Measurements from ENCODE around the gene SPIC.

Gene SPIC

GRCh38 chr12:101475751-101476305, 692 bp downstream of the SPIC start:
- Histone ChIP-seq H3K27me3 (ENCODE audit: insufficient read depth, low read depth, severe bottlenecking) (no peaks in the 10 kb centered on the region), H3K36me3 (no peaks in the 10 kb centered on the region), H3K9me3 (ENCODE audit: severe bottlenecking) (no peaks in the 10 kb centered on the region), H3K27ac (no peak overlapping the region), H3K4me3 (ENCODE audit: low read depth, low read length) (no peak overlapping the region)
- no peak for DNase-seq
- TF ChIP-seq CTCF (IDR thresholded peaks at IDR 0.05; ENCODE audit: low read depth, low read length): no peak

GRCh38 chr12:101480849-101481248, 5.7 kb downstream of the SPIC start:
- Histone ChIP-seq H3K36me3 (no peaks in the 10 kb centered on the region), H3K9me3 (ENCODE audit: severe bottlenecking) (no peaks in the 10 kb centered on the region), H3K27me3 (ENCODE audit: insufficient read depth, low read depth, severe bottlenecking) (no peaks in the 10 kb centered on the region), H3K27ac (no peak overlapping the region), H3K4me3 (ENCODE audit: low read depth, low read length) (no peak overlapping the region)
- DNase-seq: no peak
- TF ChIP-seq CTCF (IDR thresholded peaks at IDR 0.05; ENCODE audit: low read depth, low read length): no peak

- no peak overlapping the region for H3K27ac ChIP-seq
- no peak for TF ChIP-seq CTCF (IDR thresholded peaks at IDR 0.05; ENCODE audit: low read depth, low read length)
- no peaks in the 10 kb centered on the region for H3K36me3 ChIP-seq
- no peak for DNase-seq
- no peak overlapping the region for H3K4me3 ChIP-seq (ENCODE audit: low read depth, low read length)
- no peaks in the 10 kb centered on the region for H3K27me3 ChIP-seq (ENCODE audit: insufficient read depth, low read depth, severe bottlenecking)
- no peaks in the 10 kb centered on the region for H3K9me3 ChIP-seq (ENCODE audit: severe bottlenecking)
Observed at GRCh38 chr12:101485021-101485420, 9.9 kb downstream of the SPIC start.

GRCh38 chr12:101488469-101488868, 13.3 kb downstream of the SPIC start:
- H3K36me3 ChIP-seq: no peaks in the 10 kb centered on the region
- no peak overlapping the region for H3K4me3 ChIP-seq (ENCODE audit: low read depth, low read length)
- no peak for DNase-seq
- no peak for TF ChIP-seq CTCF (IDR thresholded peaks at IDR 0.05; ENCODE audit: low read depth, low read length)
- H3K9me3 ChIP-seq (ENCODE audit: severe bottlenecking): no peaks in the 10 kb centered on the region
- H3K27me3 ChIP-seq (ENCODE audit: insufficient read depth, low read depth, severe bottlenecking): no peaks in the 10 kb centered on the region
- no peak overlapping the region for H3K27ac ChIP-seq

- TF ChIP-seq CTCF (IDR thresholded peaks at IDR 0.05; ENCODE audit: low read depth, low read length): peak; percentile 74
- Histone ChIP-seq H3K9me3 (ENCODE audit: severe bottlenecking) (no peaks in the 10 kb centered on the region), H3K4me3 (ENCODE audit: low read depth, low read length) (no peak overlapping the region), H3K36me3 (no peaks in the 10 kb centered on the region), H3K27me3 (ENCODE audit: insufficient read depth, low read depth, severe bottlenecking) (no peaks in the 10 kb centered on the region), H3K27ac (no peak overlapping the region)
- peak; percentile 50 for DNase-seq
Observed at GRCh38 chr12:101490286-101490920, 15.3 kb downstream of the SPIC start.

- TF ChIP-seq CTCF (IDR thresholded peaks at IDR 0.05; ENCODE audit: low read depth, low read length): no peak
- Histone ChIP-seq H3K4me3 (ENCODE audit: low read depth, low read length) (no peak overlapping the region), H3K27ac (no peak overlapping the region), H3K27me3 (ENCODE audit: insufficient read depth, low read depth, severe bottlenecking) (no peaks in the 10 kb centered on the region), H3K9me3 (ENCODE audit: severe bottlenecking) (no peaks in the 10 kb centered on the region), H3K36me3 (no peaks in the 10 kb centered on the region)
- DNase-seq: no peak
Observed at GRCh38 chr12:101491329-101491728, 16.2 kb downstream of the SPIC start.
